ENCODE results near the gene CLCC1.

GRCh38 chr1:108951242-108951641 is 12.0 kb downstream of the CLCC1 start:
- TF ChIP-seq CTCF (IDR thresholded peaks at IDR 0.05) = no peak
- no peak for TF ChIP-seq EZH2phosphoT487 (IDR thresholded peaks at IDR 0.05)
- TF ChIP-seq EZH2 (IDR thresholded peaks at IDR 0.05) = no peak
